Suprapubic skin (tissue), 4 donors: ENCODE data around the gene HRH2.

Source experiments
- POLR2A ChIP-seq, 2 donors: fragments of 450-650 bp; IDR thresholded peaks; one replicate each; pipeline ENCODE4 v1.6.1; 2017; ENCODE audit warnings: antibody characterized with exemption in 2 of 2, mild to moderate bottlenecking in 2 of 2, moderate library complexity in 2 of 2
- POLR2AphosphoS5 ChIP-seq, 3 donors: sonication (generic); formaldehyde crosslinking; IDR thresholded peaks; one replicate each; pipeline ENCODE4 v1.6.1; 2017; ENCODE audit warnings: antibody characterized with exemption in 3 of 3
- TF ChIP-seq, protein P1 (sequence below), 2 donors: fragments of 200-600 bp in 1 of 2; fragments of 450-650 bp in 1 of 2; sonication (generic) in 1 of 2; IDR thresholded peaks; one replicate each; pipeline ENCODE4 v1.5.1; 2016 to 2019; ENCODE audit warnings: antibody characterized with exemption in 2 of 2, mild to moderate bottlenecking in 1 of 2, moderate library complexity in 1 of 2

GRCh38 chr5:175610381-175610780 is 47.5 kb upstream of the HRH2 start:
- TF ChIP-seq, protein P1, sequence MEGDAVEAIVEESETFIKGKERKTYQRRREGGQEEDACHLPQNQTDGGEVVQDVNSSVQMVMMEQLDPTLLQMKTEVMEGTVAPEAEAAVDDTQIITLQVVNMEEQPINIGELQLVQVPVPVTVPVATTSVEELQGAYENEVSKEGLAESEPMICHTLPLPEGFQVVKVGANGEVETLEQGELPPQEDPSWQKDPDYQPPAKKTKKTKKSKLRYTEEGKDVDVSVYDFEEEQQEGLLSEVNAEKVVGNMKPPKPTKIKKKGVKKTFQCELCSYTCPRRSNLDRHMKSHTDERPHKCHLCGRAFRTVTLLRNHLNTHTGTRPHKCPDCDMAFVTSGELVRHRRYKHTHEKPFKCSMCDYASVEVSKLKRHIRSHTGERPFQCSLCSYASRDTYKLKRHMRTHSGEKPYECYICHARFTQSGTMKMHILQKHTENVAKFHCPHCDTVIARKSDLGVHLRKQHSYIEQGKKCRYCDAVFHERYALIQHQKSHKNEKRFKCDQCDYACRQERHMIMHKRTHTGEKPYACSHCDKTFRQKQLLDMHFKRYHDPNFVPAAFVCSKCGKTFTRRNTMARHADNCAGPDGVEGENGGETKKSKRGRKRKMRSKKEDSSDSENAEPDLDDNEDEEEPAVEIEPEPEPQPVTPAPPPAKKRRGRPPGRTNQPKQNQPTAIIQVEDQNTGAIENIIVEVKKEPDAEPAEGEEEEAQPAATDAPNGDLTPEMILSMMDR (IDR thresholded peaks at IDR 0.05) = no peak
- TF ChIP-seq POLR2A (IDR thresholded peaks at IDR 0.05) = no peak
- TF ChIP-seq POLR2AphosphoS5 (IDR thresholded peaks at IDR 0.05) = no peak
